Fibroblast of the aortic adventitia (primary cell): ENCODE measurements around the gene SEPTIN3. TPM values are rescaled to one million over a fixed set of nuclear protein-coding genes. Genes with fewer than 3 reads are reported as not detected.

Experiments used
- DNase-seq: peaks from one replicate; pipeline ENCODE4 v3.0.0-alpha.2; 2010; ENCODE audit warnings: low read depth
- H3K4me3 ChIP-seq: 2 replicates; pipeline ENCODE4 v1.5.1; 2011; ENCODE audit warnings: low read depth, mild to moderate bottlenecking, control low read depth, low read length, moderate library complexity
- CTCF ChIP-seq: IDR thresholded peaks from 2 replicates; pipeline ENCODE4 v1.5.1; 2011; ENCODE audit warnings: mild to moderate bottlenecking, low read length, control low read depth, inconsistent platforms; ENCODE audit not compliant: insufficient read depth
- total RNA-seq: library from RNA; depleted of rRNA; stranded (reverse); fragments of >200 nt; gene quantifications from 2 replicates; pipeline ENCODE4 v1.2.3, GENCODE V29; 2012; ENCODE audit warnings: low replicate concordance

SEPTIN3 gene
- total RNA-seq = 0.65 TPM in 1 of 2 replicates, not detected in the other

- DNase-seq = no peak
- TF ChIP-seq CTCF = no peak
- H3K4me3 ChIP-seq = no peak within 1 kb of the TSS
These were observed at the start of gene SEPTIN3 for GRCh38 chr22:41969110-41969646. TSS of gene SEPTIN3 (plus strand) at chr22:41969443. CDS start at chr22:41971493, 2,050 bp downstream.

GRCh38 chr22:41920271-41920976 is 48.8 kb upstream of the SEPTIN3 start:
- no peak overlapping the region for H3K4me3 ChIP-seq
- DNase-seq = no peak
- no peak for TF ChIP-seq CTCF

- no peak overlapping the region for H3K4me3 ChIP-seq
- no peak for DNase-seq
- TF ChIP-seq CTCF = no peak
These were observed 46.9 kb upstream of the SEPTIN3 start for GRCh38 chr22:41922328-41922727.

- no peak for DNase-seq
- H3K4me3 ChIP-seq = no peak overlapping the region
- TF ChIP-seq CTCF = no peak
These were observed 46.2 kb upstream of the SEPTIN3 start for GRCh38 chr22:41922940-41923594.

- no peak for TF ChIP-seq CTCF
- no peak for DNase-seq
- no peak overlapping the region for H3K4me3 ChIP-seq
These were observed 45.5 kb upstream of the SEPTIN3 start for GRCh38 chr22:41923595-41924276.

- H3K4me3 ChIP-seq = no peak overlapping the region
- no peak for DNase-seq
- TF ChIP-seq CTCF = peak; percentile 60
These were observed 43.3 kb upstream of the SEPTIN3 start for GRCh38 chr22:41925783-41926460.
